Kasumi-1 (cell line): Measurements from ENCODE around the gene C18orf32.
"Not testable (repeated sequence)": the region's sequence is repeated elsewhere in the genome, so short reads cannot be mapped to it uniquely, and the experiment has no call there.

Experiments used
- DNase-seq, 2 experiments: peaks; one replicate each; lab custom pipeline; 2025; lab: John Stamatoyannopoulos, UW

C18orf32 gene

GRCh38 chr18:49486953-49487710 lies at the start of gene C18orf32:
TSS of gene C18orf32 (minus strand) at chr18:49487234. CDS start at chr18:49483748, 3,486 bp downstream.
- peak; percentile 92 to 94 for DNase-seq

- no peak for DNase-seq
Observed at GRCh38 chr18:49534846-49535601, 48.0 kb upstream of the C18orf32 start.

- DNase-seq: no peak
Observed at GRCh38 chr18:49531678-49532153, 44.7 kb upstream of the C18orf32 start.

- no peak for DNase-seq
Observed at GRCh38 chr18:49529596-49529995, 42.6 kb upstream of the C18orf32 start.

- DNase-seq: no peak
Observed at GRCh38 chr18:49527631-49528327, 40.7 kb upstream of the C18orf32 start.

GRCh38 chr18:49525981-49526380 lies 38.9 kb upstream of the C18orf32 start:
- DNase-seq: no peak

GRCh38 chr18:49524951-49525350 lies 37.9 kb upstream of the C18orf32 start:
- DNase-seq: no peak

- DNase-seq: no peak
Observed at GRCh38 chr18:49524349-49524748, 37.3 kb upstream of the C18orf32 start.

- DNase-seq: not testable (repeated sequence)
Observed at GRCh38 chr18:49523580-49524093, 36.6 kb upstream of the C18orf32 start.

GRCh38 chr18:49521216-49521835 lies 34.3 kb upstream of the C18orf32 start:
- no peak for DNase-seq

- DNase-seq: no peak
Observed at GRCh38 chr18:49520661-49521145, 33.7 kb upstream of the C18orf32 start.

GRCh38 chr18:49519101-49519971 lies 32.3 kb upstream of the C18orf32 start:
- DNase-seq: no peak

GRCh38 chr18:49517483-49517882 lies 30.4 kb upstream of the C18orf32 start:
- DNase-seq: no peak

- no peak for DNase-seq
Observed at GRCh38 chr18:49515516-49515915, 28.5 kb upstream of the C18orf32 start.

GRCh38 chr18:49515003-49515402 lies 28.0 kb upstream of the C18orf32 start:
- DNase-seq: not testable (repeated sequence)

- no peak for DNase-seq
Observed at GRCh38 chr18:49514577-49514976, 27.5 kb upstream of the C18orf32 start.

- DNase-seq: not testable (repeated sequence)
Observed at GRCh38 chr18:49512876-49513275, 25.8 kb upstream of the C18orf32 start.

GRCh38 chr18:49510393-49511115 lies 23.5 kb upstream of the C18orf32 start:
- DNase-seq: peak; percentile 64 to 75

- DNase-seq: not testable (repeated sequence)
Observed at GRCh38 chr18:49506438-49506837, 19.4 kb upstream of the C18orf32 start.

- no peak for DNase-seq
Observed at GRCh38 chr18:49503931-49504330, 16.9 kb upstream of the C18orf32 start.
